Activated T-helper 2 cell treated with anti-CD3 and anti-CD28 coated beads, Interferon-gamma antibody, Interleukin-2, Interleukin-4, amounts not matched to agents 10 μg/mL and 5 μg/mL and 100 μg/mL, durations not matched to agents 14 hours and 24 hours and 36 hours (primary cell): ENCODE results near the gene GPRASP3. TPM values are rescaled to one million over a fixed set of nuclear protein-coding genes. Genes with fewer than 3 reads are reported as not detected.
A peak's percentile ranks its signal among the peaks of the same experiment; 100 is the strongest.
"Not testable (repeated sequence)": the region's sequence is repeated elsewhere in the genome, so short reads cannot be mapped to it uniquely, and the experiment has no call there.

Experiments used
- DNase-seq: peaks from one replicate; pipeline ENCODE4 v3.0.0; 2021; ENCODE audit warnings: low spot score
- H3K27ac Mint-ChIP-seq: one replicate; pipeline ENCODE4 v1.8.0; 2021; ENCODE audit warnings: mixed read lengths
- H3K27me3 Mint-ChIP-seq: one replicate; pipeline ENCODE4 v1.8.0; 2021; ENCODE audit warnings: low read depth, mixed read lengths
- H3K36me3 Mint-ChIP-seq: one replicate; pipeline ENCODE4 v1.8.0; 2021; ENCODE audit warnings: low read depth, mixed read lengths
- H3K4me1 Mint-ChIP-seq: one replicate; pipeline ENCODE4 v1.8.0; 2021; ENCODE audit warnings: low read depth, mixed read lengths
- H3K4me3 Mint-ChIP-seq: one replicate; pipeline ENCODE4 v1.8.0; 2021; ENCODE audit warnings: low read depth, mild to moderate bottlenecking, moderate library complexity, mixed read lengths
- H3K9me3 Mint-ChIP-seq: one replicate; pipeline ENCODE4 v1.8.0; 2021; ENCODE audit warnings: mixed read lengths
- intact Hi-C: fragments of 100-400 bp; cut with micrococcal nuclease; formaldehyde crosslinking; loops from one replicate; pipeline ENCODE4 v1.15.1; 2023
- total RNA-seq: library from RNA; stranded (reverse); gene quantifications from 2 replicates; pipeline ENCODE4 v1.2.3, GENCODE V29; 2022

Gene GPRASP3
- total RNA-seq, 1 donor from 2014 or later: 1.4 TPM

GRCh38 chrX:102715967-102716366 is 4.6 kb upstream of the GPRASP3 start:
- H3K4me3 Mint-ChIP-seq: no peak overlapping the region

GRCh38 chrX:102721169-102721506 is 595 bp downstream of the GPRASP3 start:
- not testable (repeated sequence) for DNase-seq, H3K27ac Mint-ChIP-seq, H3K27me3 Mint-ChIP-seq, H3K9me3 Mint-ChIP-seq, H3K36me3 Mint-ChIP-seq, H3K4me1 Mint-ChIP-seq
- H3K4me3 Mint-ChIP-seq: peak overlapping the region; percentile 82
- intact Hi-C loops: loop anchor here (5.0 kb wide), 1 partner anchor 59 kb away; no protein-coding TSS in a partner anchor

More at GRCh38 chrX:102715967-102716366, 4.6 kb upstream of the GPRASP3 start:
- Mint-ChIP-seq H3K27ac (no peak overlapping the region), H3K9me3 (no peaks in the 10 kb centered on the region), H3K4me1 (peaks cover 9% of the 10 kb centered on the region), H3K27me3 (peaks cover 5% of the 10 kb centered on the region), H3K36me3 (no peaks in the 10 kb centered on the region)
- intact Hi-C loops: no loop called here
- DNase-seq: no peak

GRCh38 chrX:102723456-102723855 is 2.9 kb downstream of the GPRASP3 start:
- H3K27ac Mint-ChIP-seq: no peak overlapping the region
- no peaks in the 10 kb centered on the region for H3K9me3 Mint-ChIP-seq
- H3K4me1 Mint-ChIP-seq: peaks cover 9% of the 10 kb centered on the region
- intact Hi-C loops: loop anchor here (5.0 kb wide), 1 partner anchor 61 kb away; no protein-coding TSS in a partner anchor
- no peak for DNase-seq
- H3K4me3 Mint-ChIP-seq: no peak overlapping the region
- H3K36me3 Mint-ChIP-seq: no peaks in the 10 kb centered on the region
- no peaks in the 10 kb centered on the region for H3K27me3 Mint-ChIP-seq

- no peaks in the 10 kb centered on the region for H3K36me3 Mint-ChIP-seq
- intact Hi-C loops: no loop called here
- DNase-seq: no peak
- no peak overlapping the region for H3K27ac Mint-ChIP-seq
- H3K27me3 Mint-ChIP-seq: no peaks in the 10 kb centered on the region
- no peaks in the 10 kb centered on the region for H3K9me3 Mint-ChIP-seq
- no peaks in the 10 kb centered on the region for H3K4me1 Mint-ChIP-seq
- no peak overlapping the region for H3K4me3 Mint-ChIP-seq
Observed at GRCh38 chrX:102727761-102728160, 7.2 kb downstream of the GPRASP3 start.

GRCh38 chrX:102728646-102729045 is 8.1 kb downstream of the GPRASP3 start:
- Mint-ChIP-seq H3K9me3 (no peaks in the 10 kb centered on the region), H3K27ac (no peak overlapping the region), H3K4me1 (no peaks in the 10 kb centered on the region), H3K27me3 (no peaks in the 10 kb centered on the region), H3K4me3 (no peak overlapping the region), H3K36me3 (no peaks in the 10 kb centered on the region)
- intact Hi-C loops: no loop called here
- DNase-seq: no peak

GRCh38 chrX:102739657-102740056 is 19.1 kb downstream of the GPRASP3 start:
- no peaks in the 10 kb centered on the region for H3K36me3 Mint-ChIP-seq
- intact Hi-C loops: no loop called here
- no peak for DNase-seq
- no peaks in the 10 kb centered on the region for H3K9me3 Mint-ChIP-seq
- H3K4me3 Mint-ChIP-seq: no peak overlapping the region
- no peaks in the 10 kb centered on the region for H3K27me3 Mint-ChIP-seq
- no peak overlapping the region for H3K27ac Mint-ChIP-seq
- H3K4me1 Mint-ChIP-seq: no peaks in the 10 kb centered on the region

GRCh38 chrX:102744307-102744706 is 23.8 kb downstream of the GPRASP3 start:
- no peak for DNase-seq
- intact Hi-C loops: no loop called here
- H3K27ac Mint-ChIP-seq: no peak overlapping the region
- no peaks in the 10 kb centered on the region for H3K36me3 Mint-ChIP-seq
- H3K4me3 Mint-ChIP-seq: no peak overlapping the region
- peaks cover 5% of the 10 kb centered on the region for H3K27me3 Mint-ChIP-seq
- no peaks in the 10 kb centered on the region for H3K9me3 Mint-ChIP-seq
- no peaks in the 10 kb centered on the region for H3K4me1 Mint-ChIP-seq

- Mint-ChIP-seq H3K4me3 (peak overlapping the region; percentile 17), H3K4me1 (no peaks in the 10 kb centered on the region)
- intact Hi-C loops: no loop called here
Observed at GRCh38 chrX:102745513-102745856, 24.9 kb downstream of the GPRASP3 start.

GRCh38 chrX:102745857-102746584 is 25.5 kb downstream of the GPRASP3 start:
- Mint-ChIP-seq H3K4me3 (peak overlapping the region; percentile 69), H3K9me3 (no peaks in the 10 kb centered on the region), H3K27ac (no peak overlapping the region), H3K36me3 (no peaks in the 10 kb centered on the region), H3K27me3 (peaks cover 5% of the 10 kb centered on the region), H3K4me1 (no peaks in the 10 kb centered on the region)
- DNase-seq: no peak
- intact Hi-C loops: no loop called here

More at GRCh38 chrX:102745513-102745856, 24.9 kb downstream of the GPRASP3 start:
- H3K9me3 Mint-ChIP-seq: no peaks in the 10 kb centered on the region
- DNase-seq: no peak
- H3K36me3 Mint-ChIP-seq: no peaks in the 10 kb centered on the region
- peaks cover 5% of the 10 kb centered on the region for H3K27me3 Mint-ChIP-seq
- no peak overlapping the region for H3K27ac Mint-ChIP-seq

- Mint-ChIP-seq H3K4me1 (peaks cover 6% of the 10 kb centered on the region), H3K27me3 (no peaks in the 10 kb centered on the region), H3K27ac (no peak overlapping the region), H3K36me3 (no peaks in the 10 kb centered on the region), H3K4me3 (no peak overlapping the region), H3K9me3 (no peaks in the 10 kb centered on the region)
- no peak for DNase-seq
- intact Hi-C loops: loop anchor here (5.0 kb wide), 1 partner anchor 108 kb away; no protein-coding TSS in a partner anchor
Observed at GRCh38 chrX:102765217-102765616, 44.7 kb downstream of the GPRASP3 start.

GRCh38 chrX:102765809-102766208 is 45.3 kb downstream of the GPRASP3 start:
- H3K27ac Mint-ChIP-seq: no peak overlapping the region
- no peaks in the 10 kb centered on the region for H3K27me3 Mint-ChIP-seq
- no peaks in the 10 kb centered on the region for H3K36me3 Mint-ChIP-seq
- no peak overlapping the region for H3K4me3 Mint-ChIP-seq
- no peaks in the 10 kb centered on the region for H3K9me3 Mint-ChIP-seq
- DNase-seq: no peak
- intact Hi-C loops: loop anchor here (5.0 kb wide), 1 partner anchor 109 kb away; no protein-coding TSS in a partner anchor
- peaks cover 8% of the 10 kb centered on the region for H3K4me1 Mint-ChIP-seq

- Mint-ChIP-seq H3K4me1 (peaks cover 11% of the 10 kb centered on the region), H3K36me3 (no peaks in the 10 kb centered on the region), H3K9me3 (no peaks in the 10 kb centered on the region), H3K27me3 (no peaks in the 10 kb centered on the region), H3K27ac (no peak overlapping the region), H3K4me3 (no peak overlapping the region)
- intact Hi-C loops: loop anchor here (5.0 kb wide), 1 partner anchor 110 kb away; no protein-coding TSS in a partner anchor
- no peak for DNase-seq
Observed at GRCh38 chrX:102767287-102767686, 46.7 kb downstream of the GPRASP3 start.

- H3K27ac Mint-ChIP-seq: peak overlapping the region; percentile 96
- H3K9me3 Mint-ChIP-seq: no peaks in the 10 kb centered on the region
- H3K27me3 Mint-ChIP-seq: no peaks in the 10 kb centered on the region
- peaks cover 11% of the 10 kb centered on the region for H3K4me1 Mint-ChIP-seq
- DNase-seq: peak; percentile 75
- H3K4me3 Mint-ChIP-seq: peak overlapping the region; percentile 97
- intact Hi-C loops: loop anchor here (5.0 kb wide), 1 partner anchor 112 kb away; no protein-coding TSS in a partner anchor
- peaks cover 7% of the 10 kb centered on the region for H3K36me3 Mint-ChIP-seq
Observed at GRCh38 chrX:102768987-102769761, 48.6 kb downstream of the GPRASP3 start.
